Tibial nerve (tissue), 4 donors: ENCODE results near the gene PTBP3.

Source experiments
- EP300 ChIP-seq, 2 donors: sonication (generic); formaldehyde crosslinking; IDR thresholded peaks; one replicate each; pipeline ENCODE4 v1.6.1; 2017; ENCODE audit warnings: antibody characterized with exemption in 2 of 2, mild to moderate bottlenecking in 1 of 2
- POLR2A ChIP-seq, 2 donors: fragments of 450-650 bp; IDR thresholded peaks; one replicate each; pipeline ENCODE4 v1.6.1; 2017; ENCODE audit warnings: antibody characterized with exemption in 2 of 2, mild to moderate bottlenecking in 2 of 2, moderate library complexity in 2 of 2
- TF ChIP-seq, protein P1 (sequence below), 5 experiments: fragments of 200-600 bp in 3 of 5; fragments of 450-650 bp in 2 of 5; sonication (generic) in 3 of 5; IDR thresholded peaks; one replicate each; pipeline ENCODE4 v1.5.1; 2016 to 2019; ENCODE audit warnings: antibody characterized with exemption in 5 of 5, mild to moderate bottlenecking in 3 of 5, moderate library complexity in 2 of 5

DNA sequence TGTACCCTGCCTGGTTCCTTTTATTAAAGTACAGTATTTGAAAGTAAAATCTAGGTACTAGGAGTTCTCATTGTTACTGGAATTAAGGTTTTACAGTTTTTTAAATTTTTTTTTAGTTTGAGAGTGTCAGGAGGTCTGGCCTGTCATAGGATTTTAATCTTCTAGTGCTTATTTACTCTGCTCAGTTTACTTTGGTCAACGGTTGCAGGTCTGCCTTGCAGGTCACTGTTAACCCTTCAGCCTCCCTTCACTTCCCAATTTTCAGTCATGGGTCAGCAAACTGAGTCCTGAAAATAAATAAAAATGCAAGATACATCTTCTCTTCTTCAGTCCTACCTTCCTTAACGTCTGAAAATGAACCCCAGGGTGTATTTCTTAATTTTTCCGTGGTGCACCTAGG is 18.8 kb upstream of the PTBP3 start:
- TF ChIP-seq, protein P1, sequence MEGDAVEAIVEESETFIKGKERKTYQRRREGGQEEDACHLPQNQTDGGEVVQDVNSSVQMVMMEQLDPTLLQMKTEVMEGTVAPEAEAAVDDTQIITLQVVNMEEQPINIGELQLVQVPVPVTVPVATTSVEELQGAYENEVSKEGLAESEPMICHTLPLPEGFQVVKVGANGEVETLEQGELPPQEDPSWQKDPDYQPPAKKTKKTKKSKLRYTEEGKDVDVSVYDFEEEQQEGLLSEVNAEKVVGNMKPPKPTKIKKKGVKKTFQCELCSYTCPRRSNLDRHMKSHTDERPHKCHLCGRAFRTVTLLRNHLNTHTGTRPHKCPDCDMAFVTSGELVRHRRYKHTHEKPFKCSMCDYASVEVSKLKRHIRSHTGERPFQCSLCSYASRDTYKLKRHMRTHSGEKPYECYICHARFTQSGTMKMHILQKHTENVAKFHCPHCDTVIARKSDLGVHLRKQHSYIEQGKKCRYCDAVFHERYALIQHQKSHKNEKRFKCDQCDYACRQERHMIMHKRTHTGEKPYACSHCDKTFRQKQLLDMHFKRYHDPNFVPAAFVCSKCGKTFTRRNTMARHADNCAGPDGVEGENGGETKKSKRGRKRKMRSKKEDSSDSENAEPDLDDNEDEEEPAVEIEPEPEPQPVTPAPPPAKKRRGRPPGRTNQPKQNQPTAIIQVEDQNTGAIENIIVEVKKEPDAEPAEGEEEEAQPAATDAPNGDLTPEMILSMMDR (IDR thresholded peaks at IDR 0.05), result no peak
- no peak for TF ChIP-seq POLR2A (IDR thresholded peaks at IDR 0.05)
- TF ChIP-seq EP300 (IDR thresholded peaks at IDR 0.05), result no peak
